Neural cell (in vitro differentiated cells): ENCODE data around the gene ITGAE. TPM values are rescaled to one million over a fixed set of nuclear protein-coding genes. Genes with fewer than 3 reads are reported as not detected.
"Not testable (repeated sequence)": the region's sequence is repeated elsewhere in the genome, so short reads cannot be mapped to it uniquely, and the experiment has no call there.

ENCODE experiments used
- H2AFZ ChIP-seq: fragments of 200-600, 300-800 bp; sonication (generic), shearing (Covaris generic); 2 replicates; pipeline ENCODE4 v1.6.0; 2014; ENCODE audit warnings: low read depth, mild to moderate bottlenecking, antibody characterized with exemption, low read length, moderate library complexity
- H3F3A ChIP-seq: fragments of 200-600 bp; shearing (Covaris generic); 2 replicates; pipeline ENCODE4 v1.6.1; 2016; ENCODE audit warnings: mild to moderate bottlenecking, moderate library complexity, mixed read lengths, antibody characterized with exemption, low read length; ENCODE audit not compliant: insufficient read depth, poor library complexity, severe bottlenecking
- H3K27ac ChIP-seq: fragments of 200-600, 300-800 bp; sonication (generic), shearing (Covaris generic); 2 replicates; pipeline ENCODE4 v1.5.1; 2014; ENCODE audit warnings: mild to moderate bottlenecking, low read length, moderate library complexity
- H3K27me3 ChIP-seq: fragments of 300-800, 200-600 bp; sonication (generic), shearing (Covaris generic); 2 replicates; pipeline ENCODE4 v1.6.0; 2014; ENCODE audit warnings: mild to moderate bottlenecking, low read depth, low read length, moderate library complexity; ENCODE audit not compliant: insufficient read depth
- H3K36me3 ChIP-seq: fragments of 300-800, 200-600 bp; sonication (generic), shearing (Covaris generic); 2 replicates; pipeline ENCODE4 v1.5.1; 2014; ENCODE audit warnings: mild to moderate bottlenecking, antibody characterized with exemption, low read length, moderate library complexity; ENCODE audit not compliant: insufficient read depth
- H3K4me2 ChIP-seq: fragments of 300-800, 200-600 bp; sonication (generic), shearing (Covaris generic); 2 replicates; pipeline ENCODE4 v1.6.0; 2014; ENCODE audit warnings: mild to moderate bottlenecking, low read length
- H3K4me3 ChIP-seq: fragments of 300-800, 200-600 bp; sonication (generic), shearing (Covaris generic); 2 replicates; pipeline ENCODE4 v1.5.1; 2014; ENCODE audit warnings: mild to moderate bottlenecking, low read length, moderate library complexity
- H3K79me2 ChIP-seq: fragments of 200-600 bp; shearing (Covaris generic); replicated peaks from 2 replicates; pipeline ENCODE4 v1.6.0; 2014; ENCODE audit warnings: mild to moderate bottlenecking, low read length, moderate library complexity; ENCODE audit not compliant: insufficient read depth
- H3K9ac ChIP-seq: fragments of 300-800, 200-600 bp; sonication (generic), shearing (Covaris generic); 2 replicates; pipeline ENCODE4 v1.6.1; 2016; ENCODE audit warnings: mild to moderate bottlenecking, low read length, mixed read lengths
- H3K9me2 ChIP-seq: fragments of 200-600 bp; shearing (Covaris generic); 2 replicates; pipeline ENCODE4 v1.6.1; 2016; ENCODE audit warnings: mild to moderate bottlenecking, low read length, mixed read lengths; ENCODE audit not compliant: insufficient read depth
- H3K9me3 ChIP-seq: fragments of 200-600, 300-800 bp; sonication (generic), shearing (Covaris generic); 2 replicates; pipeline ENCODE4 v1.6.1; 2016; ENCODE audit warnings: mild to moderate bottlenecking, mixed run types, low read length, moderate library complexity, mixed read lengths
- H4K20me1 ChIP-seq: fragments of 200-600 bp; shearing (Covaris generic); 2 replicates; pipeline ENCODE4 v1.6.1; 2016; ENCODE audit warnings: mild to moderate bottlenecking, mixed run types; ENCODE audit not compliant: insufficient read depth
- CTCF ChIP-seq: fragments of 450-650 bp; IDR thresholded peaks from 2 replicates; pipeline ENCODE4 v1.5.1; 2014; ENCODE audit warnings: antibody characterized with exemption, mild to moderate bottlenecking, moderate library complexity; ENCODE audit not compliant: poor library complexity, severe bottlenecking
- EP300 ChIP-seq: fragments of 450-650 bp; conservative IDR thresholded peaks from 2 replicates; pipeline ENCODE4 v1.6.1; 2014; ENCODE audit warnings: antibody characterized with exemption, mild to moderate bottlenecking, moderate library complexity; ENCODE audit not compliant: poor library complexity, severe bottlenecking
- EZH2 ChIP-seq: fragments of 200-600, 300-800 bp; shearing (Covaris generic), sonication (generic); IDR thresholded peaks from 2 replicates; pipeline ENCODE4 v1.6.1; 2014; ENCODE audit warnings: antibody characterized with exemption, low read length, borderline replicate concordance, mild to moderate bottlenecking; ENCODE audit not compliant: insufficient read depth, poor library complexity, severe bottlenecking
- MXI1 ChIP-seq: fragments of 450-650 bp; conservative IDR thresholded peaks from 2 replicates; pipeline ENCODE4 v1.6.1; 2014; ENCODE audit warnings: antibody characterized with exemption, mild to moderate bottlenecking; ENCODE audit not compliant: poor library complexity, severe bottlenecking
- POLR2AphosphoS5 ChIP-seq: IDR thresholded peaks from 2 replicates; pipeline ENCODE4 v1.6.1; 2012
- RAD21 ChIP-seq: fragments of 450-650 bp; conservative IDR thresholded peaks from 2 replicates; pipeline ENCODE4 v1.6.1; 2014; ENCODE audit warnings: antibody characterized with exemption, mild to moderate bottlenecking, moderate library complexity
- REST ChIP-seq: IDR thresholded peaks from 2 replicates; pipeline ENCODE4 v1.6.1; 2012; ENCODE audit warnings: borderline replicate concordance
- SMC3 ChIP-seq: fragments of 450-650 bp; conservative IDR thresholded peaks from 2 replicates; pipeline ENCODE4 v1.6.1; 2014; ENCODE audit warnings: antibody characterized with exemption, mild to moderate bottlenecking, moderate library complexity; ENCODE audit not compliant: poor library complexity
- TAF1 ChIP-seq: IDR thresholded peaks from 2 replicates; pipeline ENCODE4 v1.6.1; 2012; ENCODE audit warnings: low read depth
- polyA plus RNA-seq: library from polyadenylated mRNA; depleted of rRNA; stranded (reverse); fragments of >200 nt; gene quantifications from 2 replicates; pipeline ENCODE4 v1.2.3, GENCODE V29; 2014

Gene ITGAE
- polyA plus RNA-seq, 1 donor from 2014 or later, result 169 TPM

DNA sequence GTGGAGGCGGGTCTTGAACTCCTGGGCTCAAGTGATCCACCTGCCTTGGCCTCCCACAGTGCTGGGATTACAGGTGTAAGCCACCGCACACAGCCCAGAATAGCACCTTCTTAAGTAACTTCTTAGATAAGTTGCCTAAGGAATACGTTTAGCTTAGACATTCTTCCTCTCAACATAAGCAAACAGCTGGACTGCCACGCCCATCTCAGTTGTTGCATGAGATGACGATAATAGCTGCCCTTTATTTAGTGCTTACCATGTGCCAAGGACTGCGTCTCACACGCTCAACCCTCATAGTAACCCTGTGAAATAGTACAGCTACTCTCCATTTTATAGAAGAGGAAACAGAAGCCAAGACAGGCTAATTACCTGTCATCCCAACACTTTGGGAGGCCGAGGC is 65.5 kb downstream of the ITGAE start:
- Histone ChIP-seq H3K9ac (no peak overlapping the region), H4K20me1 (no peaks in the 10 kb centered on the region), H3K79me2 (no peaks in the 10 kb centered on the region), H3K9me3 (no peaks in the 10 kb centered on the region), H3K36me3 (no peaks in the 10 kb centered on the region), H2AFZ (no peak overlapping the region), H3F3A (no peaks in the 10 kb centered on the region), H3K27me3 (no peaks in the 10 kb centered on the region), H3K27ac (no peak overlapping the region), H3K4me3 (no peak overlapping the region), H3K9me2 (no peaks in the 10 kb centered on the region), H3K4me2 (no peak overlapping the region)
- TF ChIP-seq TAF1 (no peak), EP300 (no peak), EZH2 (no peak), POLR2AphosphoS5 (no peak), RAD21 (no peak), MXI1 (no peak), REST (no peak), CTCF (no peak), SMC3 (no peak)

- not testable (repeated sequence) for H3K27me3 ChIP-seq, H3K9ac ChIP-seq, H3K4me2 ChIP-seq, H3K79me2 ChIP-seq, H2AFZ ChIP-seq, H3K9me3 ChIP-seq, H3F3A ChIP-seq, H4K20me1 ChIP-seq, H3K9me2 ChIP-seq, H3K36me3 ChIP-seq, H3K27ac ChIP-seq, H3K4me3 ChIP-seq
Observed at GRCh38 chr17:3734911-3735276, 66.1 kb downstream of the ITGAE start.

- Histone ChIP-seq H4K20me1 (no peaks in the 10 kb centered on the region), H3K9me2 (no peaks in the 10 kb centered on the region), H3K9me3 (no peaks in the 10 kb centered on the region), H2AFZ (no peak overlapping the region), H3K9ac (no peak overlapping the region), H3K4me3 (no peak overlapping the region), H3K27ac (no peak overlapping the region), H3K27me3 (no peaks in the 10 kb centered on the region), H3F3A (no peaks in the 10 kb centered on the region), H3K4me2 (no peak overlapping the region), H3K36me3 (no peaks in the 10 kb centered on the region), H3K79me2 (no peaks in the 10 kb centered on the region)
- no peak for TF ChIP-seq EZH2
- no peak for TF ChIP-seq RAD21
- TF ChIP-seq CTCF, result no peak
- no peak for TF ChIP-seq POLR2AphosphoS5
- no peak for TF ChIP-seq MXI1
- no peak for TF ChIP-seq TAF1
- TF ChIP-seq EP300, result no peak
- no peak for TF ChIP-seq REST
- no peak for TF ChIP-seq SMC3
Observed at GRCh38 chr17:3732210-3732621, 68.8 kb downstream of the ITGAE start.
